HEK293 (cell line): ENCODE data around the gene FA2H.

Source experiments
- ATF2 ChIP-seq: fragments of 450-650 bp; formaldehyde crosslinking; IDR thresholded peaks from 2 replicates; pipeline ENCODE4 v1.5.1; 2016; ENCODE audit warnings: missing biosample characterization, missing genetic modification characterization, low read depth
- PATZ1 ChIP-seq: fragments of 450-650 bp; formaldehyde crosslinking; IDR thresholded peaks from 2 replicates; pipeline ENCODE4 v1.5.1; 2016; ENCODE audit warnings: missing biosample characterization, missing genetic modification characterization
- PRDM1 ChIP-seq: fragments of 450-650 bp; formaldehyde crosslinking; IDR thresholded peaks from 2 replicates; pipeline ENCODE4; 2016; ENCODE audit warnings: missing biosample characterization, missing genetic modification characterization
- TRIM28 ChIP-seq: IDR thresholded peaks from 2 replicates; pipeline ENCODE4 v1.6.1; 2011; ENCODE audit warnings: low read length, control low read depth, borderline replicate concordance
- ZIC2 ChIP-seq: fragments of 450-650 bp; formaldehyde crosslinking; IDR thresholded peaks from 2 replicates; pipeline ENCODE4 v1.5.1; 2016; ENCODE audit warnings: missing biosample characterization, missing genetic modification characterization
- ZNF10 ChIP-seq: fragments of 450-650 bp; formaldehyde crosslinking; IDR thresholded peaks from 2 replicates; pipeline ENCODE4 v1.5.1; 2017; ENCODE audit warnings: missing biosample characterization, missing genetic modification characterization
- ZNF112 ChIP-seq: fragments of 450-650 bp; formaldehyde crosslinking; IDR thresholded peaks from 2 replicates; pipeline ENCODE4 v1.5.0; 2017; ENCODE audit warnings: missing biosample characterization, missing genetic modification characterization
- ZNF169 ChIP-seq: fragments of 450-650 bp; formaldehyde crosslinking; IDR thresholded peaks from 2 replicates; pipeline ENCODE4 v1.5.1; 2016; ENCODE audit warnings: missing biosample characterization, missing genetic modification characterization
- ZNF24 ChIP-seq: fragments of 450-650 bp; formaldehyde crosslinking; IDR thresholded peaks from 2 replicates; pipeline ENCODE4 v1.5.1; 2016; ENCODE audit warnings: missing biosample characterization, missing genetic modification characterization
- ZNF280C ChIP-seq: fragments of 450-650 bp; formaldehyde crosslinking; IDR thresholded peaks from 2 replicates; pipeline ENCODE4 v1.5.1; 2016; ENCODE audit warnings: missing biosample characterization, missing genetic modification characterization
- ZNF292 ChIP-seq: fragments of 450-650 bp; formaldehyde crosslinking; IDR thresholded peaks from 2 replicates; pipeline ENCODE4 v1.5.1; 2016; ENCODE audit warnings: low read depth, missing biosample characterization, missing genetic modification characterization, borderline replicate concordance
- ZNF335 ChIP-seq: fragments of 450-650 bp; formaldehyde crosslinking; conservative IDR thresholded peaks from 2 replicates; pipeline ENCODE4 v1.5.1; 2016; ENCODE audit warnings: missing biosample characterization, missing genetic modification characterization
- ZNF555 ChIP-seq: fragments of 450-650 bp; formaldehyde crosslinking; conservative IDR thresholded peaks from 2 replicates; pipeline ENCODE4 v1.5.1; 2017; ENCODE audit warnings: missing biosample characterization, mild to moderate bottlenecking, missing genetic modification characterization, inconsistent platforms
- ZNF621 ChIP-seq: fragments of 450-650 bp; formaldehyde crosslinking; IDR thresholded peaks from 2 replicates; pipeline ENCODE4 v1.5.1; 2017; ENCODE audit warnings: missing biosample characterization, missing genetic modification characterization
- ZNF670 ChIP-seq: fragments of 450-650 bp; formaldehyde crosslinking; IDR thresholded peaks from 2 replicates; pipeline ENCODE4 v1.5.1; 2016; ENCODE audit warnings: missing biosample characterization, missing genetic modification characterization, low read depth
- ZNF830 ChIP-seq: fragments of 450-650 bp; IDR thresholded peaks from 2 replicates; pipeline ENCODE4 v1.5.0; 2018; ENCODE audit warnings: missing biosample characterization, missing genetic modification characterization, low read depth, mild to moderate bottlenecking, moderate library complexity
- TF ChIP-seq, protein P1 (sequence below): sonication (generic); formaldehyde crosslinking; IDR thresholded peaks from 2 replicates; pipeline ENCODE4 v1.8.1; 2022; ENCODE audit warnings: mild to moderate bottlenecking, moderate library complexity, missing genetic modification reagents
- TF ChIP-seq, protein P2 (sequence below): fragments of 450-650 bp; formaldehyde crosslinking; IDR thresholded peaks from 2 replicates; pipeline ENCODE4 v1.5.1; 2016; ENCODE audit warnings: missing biosample characterization, missing genetic modification characterization
- TF ChIP-seq, protein P3 (sequence below): fragments of 450-650 bp; formaldehyde crosslinking; IDR thresholded peaks from 2 replicates; pipeline ENCODE4 v1.5.1; 2017; ENCODE audit warnings: missing biosample characterization, missing genetic modification characterization

The FA2H gene

DNA sequence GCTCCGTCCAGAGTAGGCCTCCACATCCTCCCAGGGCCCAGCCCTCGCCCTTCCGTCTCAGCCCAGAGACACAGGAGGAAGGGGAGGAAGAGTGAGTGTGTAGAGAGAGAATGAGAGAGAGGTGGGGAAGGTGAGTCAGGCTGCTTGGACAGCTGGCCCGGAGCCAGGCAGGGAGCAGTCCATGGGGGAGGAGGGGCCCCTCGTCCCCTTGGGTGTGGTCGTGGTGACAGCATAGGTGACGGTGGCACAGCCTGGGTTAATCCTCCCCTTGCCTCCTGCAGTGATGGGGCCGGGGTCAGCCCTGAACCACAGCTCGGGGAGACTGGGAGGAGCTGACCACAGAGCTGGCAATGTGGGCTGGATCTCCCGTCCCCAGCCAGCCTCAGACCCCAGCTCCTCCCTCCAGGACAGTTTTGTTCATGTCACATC lies 36.5 kb downstream of the FA2H start (continued):
- TF ChIP-seq ATF2 (tag by site-specific recombination) = no peak
- peak; percentile 68 for TF ChIP-seq PRDM1 (tag by site-specific recombination)
- no peak for TF ChIP-seq ZNF112
- TF ChIP-seq, protein P1, sequence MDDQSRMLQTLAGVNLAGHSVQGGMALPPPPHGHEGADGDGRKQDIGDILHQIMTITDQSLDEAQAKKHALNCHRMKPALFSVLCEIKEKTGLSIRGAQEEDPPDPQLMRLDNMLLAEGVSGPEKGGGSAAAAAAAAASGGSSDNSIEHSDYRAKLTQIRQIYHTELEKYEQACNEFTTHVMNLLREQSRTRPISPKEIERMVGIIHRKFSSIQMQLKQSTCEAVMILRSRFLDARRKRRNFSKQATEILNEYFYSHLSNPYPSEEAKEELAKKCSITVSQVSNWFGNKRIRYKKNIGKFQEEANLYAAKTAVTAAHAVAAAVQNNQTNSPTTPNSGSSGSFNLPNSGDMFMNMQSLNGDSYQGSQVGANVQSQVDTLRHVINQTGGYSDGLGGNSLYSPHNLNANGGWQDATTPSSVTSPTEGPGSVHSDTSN (CRISPR knock-in tag) = no peak
- no peak for TF ChIP-seq ZNF292 (tag by site-specific recombination)
- no peak for TF ChIP-seq ZNF670 (tag by site-specific recombination)
- TF ChIP-seq ZNF335 (tag by site-specific recombination) = no peak
- TF ChIP-seq ZNF621 = no peak
- TF ChIP-seq, protein P2, sequence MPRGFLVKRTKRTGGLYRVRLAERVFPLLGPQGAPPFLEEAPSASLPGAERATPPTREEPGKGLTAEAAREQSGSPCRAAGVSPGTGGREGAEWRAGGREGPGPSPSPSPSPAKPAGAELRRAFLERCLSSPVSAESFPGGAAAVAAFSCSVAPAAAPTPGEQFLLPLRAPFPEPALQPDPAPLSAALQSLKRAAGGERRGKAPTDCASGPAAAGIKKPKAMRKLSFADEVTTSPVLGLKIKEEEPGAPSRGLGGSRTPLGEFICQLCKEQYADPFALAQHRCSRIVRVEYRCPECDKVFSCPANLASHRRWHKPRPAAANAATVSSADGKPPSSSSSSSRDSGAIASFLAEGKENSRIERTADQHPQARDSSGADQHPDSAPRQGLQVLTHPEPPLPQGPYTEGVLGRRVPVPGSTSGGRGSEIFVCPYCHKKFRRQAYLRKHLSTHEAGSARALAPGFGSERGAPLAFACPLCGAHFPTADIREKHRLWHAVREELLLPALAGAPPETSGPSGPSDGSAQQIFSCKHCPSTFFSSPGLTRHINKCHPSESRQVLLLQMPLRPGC = no peak
- no peak for TF ChIP-seq ZNF555 (tag by site-specific recombination)
- TF ChIP-seq ZNF169 (tag by site-specific recombination) = no peak
- no peak for TF ChIP-seq TRIM28
- no peak for TF ChIP-seq ZNF24
- TF ChIP-seq ZNF10 = no peak
- TF ChIP-seq ZIC2 = peak; percentile 37
- TF ChIP-seq PATZ1 (tag by site-specific recombination) = peak; percentile 63
- TF ChIP-seq, protein P3, sequence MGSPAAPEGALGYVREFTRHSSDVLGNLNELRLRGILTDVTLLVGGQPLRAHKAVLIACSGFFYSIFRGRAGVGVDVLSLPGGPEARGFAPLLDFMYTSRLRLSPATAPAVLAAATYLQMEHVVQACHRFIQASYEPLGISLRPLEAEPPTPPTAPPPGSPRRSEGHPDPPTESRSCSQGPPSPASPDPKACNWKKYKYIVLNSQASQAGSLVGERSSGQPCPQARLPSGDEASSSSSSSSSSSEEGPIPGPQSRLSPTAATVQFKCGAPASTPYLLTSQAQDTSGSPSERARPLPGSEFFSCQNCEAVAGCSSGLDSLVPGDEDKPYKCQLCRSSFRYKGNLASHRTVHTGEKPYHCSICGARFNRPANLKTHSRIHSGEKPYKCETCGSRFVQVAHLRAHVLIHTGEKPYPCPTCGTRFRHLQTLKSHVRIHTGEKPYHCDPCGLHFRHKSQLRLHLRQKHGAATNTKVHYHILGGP (tag by site-specific recombination) = no peak
- TF ChIP-seq ZNF830 (tag by site-specific recombination) = no peak
- no peak for TF ChIP-seq ZNF280C (tag by site-specific recombination)
- TF ChIP-seq, all 188 proteins: peak for 11
